GM12878 (cell line): ENCODE measurements around the gene TSC2. TPM values are rescaled to one million over a fixed set of nuclear protein-coding genes. Genes with fewer than 3 reads are reported as not detected.
A peak's percentile ranks its signal among the peaks of the same experiment; 100 is the strongest.

ENCODE experiments used
- ATAC-seq: fragments of 200-7000 bp; cut with Tn5 transposase; 3 replicates; pipeline ENCODE4 v1.9.1; 2020; ENCODE audit warnings: mild to moderate bottlenecking, moderate library complexity
- BruUV-seq: library from RNA; stranded (reverse); fragments of 400-500 nt; replicated peaks from 2 replicates; lab custom pipeline; 2021; lab: Mats Ljungman, UMichigan
- CTCF ChIA-PET: fragments of 300-600 bp; sonication (Branson Sonifier 250); formaldehyde crosslinking; extraction: SDS; loops from one replicate; lab custom pipeline; 2021; ENCODE audit warnings: inconsistent platforms; lab: Yijun Ruan, JAX
- POLR2A ChIA-PET: fragments of 350-600 bp; formaldehyde crosslinking; extraction: SDS; loops from one replicate; lab custom pipeline; 2021; ENCODE audit warnings: inconsistent platforms; lab: Charles Lee
- RAD21 ChIA-PET: fragments of 300-600 bp; sonication (Branson Sonifier 250); formaldehyde crosslinking; loops from one replicate; lab custom pipeline; 2023; ENCODE audit warnings: antibody characterized with exemption; ENCODE audit not compliant: unreplicated experiment; lab: Charles Lee
- SMC1A ChIA-PET: fragments of 300-600 bp; sonication (Branson Sonifier 250); formaldehyde crosslinking; loops from one replicate; lab custom pipeline; 2023; ENCODE audit not compliant: unreplicated experiment, uncharacterized antibody; lab: Charles Lee
- DNase-seq: peaks from one replicate; pipeline ENCODE4 v3.0.0-alpha.2; 2011; ENCODE audit warnings: low read depth, low spot score
- FAIRE-seq: peaks from 3 replicates; lab custom pipeline; 2011; peaks lifted over from hg19 to GRCh38; lab: Jason Lieb, UNC
- H2AFZ ChIP-seq: 2 replicates; pipeline ENCODE4 v1.6.0; 2011; ENCODE audit warnings: low read depth, low read length, control low read depth; ENCODE audit not compliant: control insufficient read depth
- H3K27ac ChIP-seq: 2 replicates; pipeline ENCODE4 v1.5.1; 2011; ENCODE audit warnings: control low read depth; ENCODE audit not compliant: control insufficient read depth, insufficient read depth
- H3K27me3 ChIP-seq, 2 experiments: replicated peaks in 1 of 2; 2 replicates each; pipeline versions ENCODE4 v1.6.0 to v1.6.1; 2011; ENCODE audit warnings: low read length in 1 of 2; ENCODE audit not compliant: control insufficient read depth in 2 of 2, insufficient read depth in 2 of 2
- H3K36me3 ChIP-seq, 2 experiments: 2 replicates each; pipeline ENCODE4 v1.5.1; 2011; ENCODE audit warnings: low read length in 1 of 2; ENCODE audit not compliant: control insufficient read depth in 2 of 2, insufficient read depth in 2 of 2
- H3K4me1 ChIP-seq: 2 replicates; pipeline ENCODE4 v1.6.1; 2011; ENCODE audit warnings: mild to moderate bottlenecking, low read length, moderate library complexity, mixed read lengths; ENCODE audit not compliant: control insufficient read depth, insufficient read depth
- H3K4me2 ChIP-seq: 2 replicates; pipeline ENCODE4 v1.6.0; 2011; ENCODE audit warnings: control low read depth; ENCODE audit not compliant: control insufficient read depth, insufficient read depth
- H3K4me3 ChIP-seq: fragments of 200-600 bp; sonication (generic); 2 replicates; pipeline ENCODE4 v1.5.1; 2016
- H3K79me2 ChIP-seq: 2 replicates; pipeline ENCODE4 v1.6.0; 2011; ENCODE audit warnings: low read length; ENCODE audit not compliant: control insufficient read depth, insufficient read depth
- H3K9ac ChIP-seq: 2 replicates; pipeline ENCODE4 v1.8.0; 2011; ENCODE audit warnings: low read length, control low read depth, mixed read lengths; ENCODE audit not compliant: control insufficient read depth, insufficient read depth
- H3K9me3 ChIP-seq: replicated peaks from 3 replicates; pipeline ENCODE4 v1.5.1; 2011; ENCODE audit warnings: mild to moderate bottlenecking, low read length; ENCODE audit not compliant: control insufficient read depth, insufficient read depth
- H4K20me1 ChIP-seq: 2 replicates; pipeline ENCODE4 v1.6.0; 2011; ENCODE audit not compliant: control insufficient read depth, insufficient read depth
- CUX1 ChIP-seq: IDR thresholded peaks from 2 replicates; pipeline ENCODE4 v1.6.1; 2012; ENCODE audit warnings: improper control_type of control experiment, low read depth, low read length; ENCODE audit not compliant: insufficient replicate concordance
- IKZF1 ChIP-seq: fragments of 450-650 bp; conservative IDR thresholded peaks from 2 replicates; pipeline ENCODE4 v1.6.1; 2017; ENCODE audit warnings: antibody characterized with exemption, mild to moderate bottlenecking
- NFXL1 ChIP-seq: fragments of 450-650 bp; IDR thresholded peaks from 2 replicates; pipeline ENCODE4 v1.6.1; 2017; ENCODE audit warnings: antibody characterized with exemption, mild to moderate bottlenecking, borderline replicate concordance
- WGBS: methylation state at CpG from one replicate; pipeline ENCODE4 v1.1.6; 2016; ENCODE audit warnings: low lambda C conversion rate; ENCODE audit not compliant: insufficient replicate concordance, insufficient coverage; ENCODE audit errors: missing lambda C conversion rate; 5-methylcytosine and 5-hydroxymethylcytosine counted together
- in situ Hi-C: fragments of 300-500 bp; cut with MboI; formaldehyde crosslinking; loops from 9 replicates; pipeline ENCODE4 v1.14.3; 2018; ENCODE audit warnings: mixed read lengths
- intact Hi-C: fragments of 100-400 bp; cut with micrococcal nuclease; formaldehyde crosslinking; loops from one replicate; pipeline ENCODE4 v1.14.2; 2022; ENCODE audit not compliant: unreplicated experiment
- polyA plus RNA-seq, 11 experiments: library from polyadenylated mRNA; depleted of rRNA in 4 of 11; unstranded in 6 of 11; stranded (reverse) in 5 of 11; fragments of >200 nt; fragmentation: Nextera tagmentation in 4 of 11; fragmentation: Illumina TruSeq in 1 of 11; extraction: Ambion mirVana in 4 of 11; extraction: Trizol in 1 of 11; gene quantifications; 1 replicate in 1 of 11; 2 replicates in 10 of 11; pipeline versions ENCODE4 v1.2.1 to v1.2.3, GENCODE V29; 2011 to 2016; ENCODE audit warnings: inconsistent platforms in 2 of 11, missing spikeins in 2 of 11, low read depth in 1 of 11
- total RNA-seq, 4 experiments: library from RNA; depleted of rRNA in 3 of 4; stranded (reverse); fragments of >200 nt in 3 of 4; fragmentation: Illumina TruSeq in 1 of 4; extraction: Trizol in 1 of 4; gene quantifications; 2 replicates each; pipeline versions ENCODE4 v1.2.1 to v1.2.3, GENCODE V29; 2013 to 2021

The TSC2 gene
- total and polyA plus RNA-seq, 10 of the 15 experiments (the other 5 are each of a cell fraction or from before 2014, with no cell fraction given), result 1.6 to 77.0 (median 21.6) TPM

GRCh38 chr16:2077016-2077415, 29.2 kb downstream of the TSC2 start:
- H3K36me3 ChIP-seq, result peaks cover 0 to 7% of the 10 kb centered on the region in 2 experiments; a peak in 2 of 4 replicates
- DNase-seq, result no peak
- BruUV-seq, result no TSS peak
- no peaks in the 10 kb centered on the region for H3K4me1 ChIP-seq
- H3K27me3 ChIP-seq, result no peaks in the 10 kb centered on the region
- TF ChIP-seq NFXL1, result no peak
- TF ChIP-seq, all 136 proteins: peak for 0
- Histone ChIP-seq H4K20me1 (no peaks in the 10 kb centered on the region), H3K27ac (no peak overlapping the region), H2AFZ (no peak overlapping the region), H3K9me3 (no peaks in the 10 kb centered on the region), H3K4me3 (no peak overlapping the region), H3K4me2 (no peak overlapping the region), H3K9ac (no peak overlapping the region), H3K79me2 (no peaks in the 10 kb centered on the region)
- no peak for ATAC-seq
- intact Hi-C loops (no loop called here), in situ Hi-C loops (no loop called here)
- 95% methylated on average over 17 of the region's 17 CpGs for WGBS
- FAIRE-seq, result no peak
- ChIA-PET RAD21 (no interaction called here), POLR2A (no interaction called here), CTCF (no interaction called here), SMC1A (no interaction called here)

GRCh38 chr16:2077696-2078095, 29.9 kb downstream of the TSC2 start:
- Histone ChIP-seq H3K27me3 (no peaks in the 10 kb centered on the region), H3K4me3 (no peak overlapping the region), H3K27ac (no peak overlapping the region), H3K36me3 (peaks cover 0 to 7% of the 10 kb centered on the region in 2 experiments; a peak in 2 of 4 replicates), H3K9me3 (no peaks in the 10 kb centered on the region)
- CTCF ChIA-PET, result no interaction called here
- TSS peak; percentile 50 for BruUV-seq
- TF ChIP-seq IKZF1 (no peak), CUX1 (no peak)
- TF ChIP-seq, all 136 proteins: peak for 0
- WGBS, result 85% methylated on average over 18 of the region's 21 CpGs
- no peak for ATAC-seq
- no peak overlapping the region for H3K9ac ChIP-seq
- intact Hi-C loops, result no loop called here
- in situ Hi-C loops, result no loop called here
- ChIA-PET POLR2A (no interaction called here), SMC1A (no interaction called here), RAD21 (no interaction called here)
- DNase-seq, result no peak
- no peaks in the 10 kb centered on the region for H3K4me1 ChIP-seq
- H4K20me1 ChIP-seq, result no peaks in the 10 kb centered on the region
- no peaks in the 10 kb centered on the region for H3K79me2 ChIP-seq
- no peak for FAIRE-seq
- no peak overlapping the region for H3K4me2 ChIP-seq
- no peak overlapping the region for H2AFZ ChIP-seq
